ENCODE results near the gene GNL1.

DNA sequence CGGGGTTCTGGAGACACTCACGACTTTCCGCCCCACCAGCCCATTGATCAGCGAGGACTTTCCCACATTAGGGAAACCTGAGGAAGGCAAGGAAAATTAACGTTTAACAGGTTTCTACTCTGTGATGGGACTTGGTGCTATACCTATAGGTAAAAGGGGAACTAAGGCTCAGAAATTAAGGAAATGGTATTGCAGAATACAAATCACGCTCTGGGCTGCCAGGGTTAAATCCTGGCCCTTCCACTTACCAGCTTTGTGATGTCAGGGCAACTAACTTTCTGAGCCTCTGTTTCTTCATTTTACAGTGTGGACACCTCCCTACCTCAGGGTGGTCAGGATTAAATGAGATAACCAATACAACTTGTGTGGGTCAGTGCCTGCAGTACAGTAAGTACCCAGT lies 8.8 kb downstream of the GNL1 start:
- TF ChIP-seq POLR2A (IDR thresholded peaks at IDR 0.05) = no peak
- TF ChIP-seq, protein P1, sequence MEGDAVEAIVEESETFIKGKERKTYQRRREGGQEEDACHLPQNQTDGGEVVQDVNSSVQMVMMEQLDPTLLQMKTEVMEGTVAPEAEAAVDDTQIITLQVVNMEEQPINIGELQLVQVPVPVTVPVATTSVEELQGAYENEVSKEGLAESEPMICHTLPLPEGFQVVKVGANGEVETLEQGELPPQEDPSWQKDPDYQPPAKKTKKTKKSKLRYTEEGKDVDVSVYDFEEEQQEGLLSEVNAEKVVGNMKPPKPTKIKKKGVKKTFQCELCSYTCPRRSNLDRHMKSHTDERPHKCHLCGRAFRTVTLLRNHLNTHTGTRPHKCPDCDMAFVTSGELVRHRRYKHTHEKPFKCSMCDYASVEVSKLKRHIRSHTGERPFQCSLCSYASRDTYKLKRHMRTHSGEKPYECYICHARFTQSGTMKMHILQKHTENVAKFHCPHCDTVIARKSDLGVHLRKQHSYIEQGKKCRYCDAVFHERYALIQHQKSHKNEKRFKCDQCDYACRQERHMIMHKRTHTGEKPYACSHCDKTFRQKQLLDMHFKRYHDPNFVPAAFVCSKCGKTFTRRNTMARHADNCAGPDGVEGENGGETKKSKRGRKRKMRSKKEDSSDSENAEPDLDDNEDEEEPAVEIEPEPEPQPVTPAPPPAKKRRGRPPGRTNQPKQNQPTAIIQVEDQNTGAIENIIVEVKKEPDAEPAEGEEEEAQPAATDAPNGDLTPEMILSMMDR (IDR thresholded peaks at IDR 0.05) = no peak

All from ovary (tissue), 3 donors.